G401 (cell line): Measurements from ENCODE around the gene FUT3. TPM values are rescaled to one million over a fixed set of nuclear protein-coding genes. Genes with fewer than 3 reads are reported as not detected.
"Not testable (repeated sequence)": the region's sequence is repeated elsewhere in the genome, so short reads cannot be mapped to it uniquely, and the experiment has no call there.

ENCODE experiments used
- DNase-seq: peaks from one replicate; pipeline ENCODE4 v3.0.0-alpha.2; 2015; ENCODE audit warnings: low spot score
- in situ Hi-C: cut with HindIII; loops from 2 replicates; pipeline ENCODE4 v1.10.0; 2016; ENCODE audit warnings: low sequenced_read_pairs, mixed read lengths
- total RNA-seq: library from RNA; depleted of rRNA; stranded (reverse); fragments of >200 nt; shearing (Covaris generic); gene quantifications from 2 replicates; pipeline ENCODE4 v1.2.3, GENCODE V29; 2014

Gene FUT3
- total RNA-seq, 1 experiment from 2014 or later: not detected

- DNase-seq, in situ Hi-C loops: not testable (repeated sequence)
These were observed 32.1 kb upstream of the FUT3 start for GRCh38 chr19:5883157-5883873.

GRCh38 chr19:5882421-5882968 lies 31.2 kb upstream of the FUT3 start:
- in situ Hi-C loops: no loop called here
- no peak for DNase-seq

- in situ Hi-C loops: no loop called here
These were observed 30.5 kb upstream of the FUT3 start for GRCh38 chr19:5881543-5882299.

GRCh38 chr19:5880604-5881078 lies 29.4 kb upstream of the FUT3 start:
- in situ Hi-C loops: no loop called here
- no peak for DNase-seq

More at GRCh38 chr19:5881543-5882299, 30.5 kb upstream of the FUT3 start:
- DNase-seq: no peak

GRCh38 chr19:5880196-5880595 lies 28.9 kb upstream of the FUT3 start:
- in situ Hi-C loops: no loop called here
- no peak for DNase-seq

GRCh38 chr19:5877882-5878281 lies 26.6 kb upstream of the FUT3 start:
- in situ Hi-C loops: no loop called here
- no peak for DNase-seq

GRCh38 chr19:5877427-5877826 lies 26.2 kb upstream of the FUT3 start:
- no peak for DNase-seq
- in situ Hi-C loops: no loop called here

GRCh38 chr19:5874496-5874895 lies 23.2 kb upstream of the FUT3 start:
- DNase-seq, in situ Hi-C loops: not testable (repeated sequence)

- in situ Hi-C loops: no loop called here
- DNase-seq: no peak
These were observed 22.5 kb upstream of the FUT3 start for GRCh38 chr19:5873617-5874199.

- DNase-seq: no peak
- in situ Hi-C loops: no loop called here
These were observed 19.7 kb upstream of the FUT3 start for GRCh38 chr19:5870986-5871394.

- no peak for DNase-seq
These were observed 16.2 kb upstream of the FUT3 start for GRCh38 chr19:5867201-5868136.

GRCh38 chr19:5865772-5866171 lies 14.5 kb upstream of the FUT3 start:
- no peak for DNase-seq
- in situ Hi-C loops: no loop called here

More at GRCh38 chr19:5867201-5868136, 16.2 kb upstream of the FUT3 start:
- in situ Hi-C loops: no loop called here

- in situ Hi-C loops: no loop called here
- no peak for DNase-seq
These were observed 13.7 kb upstream of the FUT3 start for GRCh38 chr19:5864725-5865486.

GRCh38 chr19:5864013-5864720 lies 12.9 kb upstream of the FUT3 start:
- in situ Hi-C loops: no loop called here
- no peak for DNase-seq

GRCh38 chr19:5863030-5863665 lies 11.9 kb upstream of the FUT3 start:
- no peak for DNase-seq
- in situ Hi-C loops: no loop called here

- no peak for DNase-seq
- in situ Hi-C loops: no loop called here
These were observed 6.2 kb upstream of the FUT3 start for GRCh38 chr19:5857203-5858081.
